SW480 (cell line): ENCODE data around the gene TINCR.

Source experiments
- DNase-seq: peaks from one replicate; pipeline ENCODE4 v3.0.0-alpha.2; 2016; ENCODE audit warnings: low spot score

Gene TINCR

GRCh38 chr19:5512715-5513114, 55.0 kb downstream of the TINCR start:
- no peak for DNase-seq
